Activated T-cell treated with anti-CD3 and anti-CD28 coated beads, Interleukin-2, amount 50 U/mL, for 72 hours (primary cell): Measurements from ENCODE around the gene MPHOSPH6. TPM values are rescaled to one million over a fixed set of nuclear protein-coding genes. Genes with fewer than 3 reads are reported as not detected.

ENCODE experiments used
- ATAC-seq, 2 donors: fragments of 150-1000 bp; cut with Tn5 transposase; replicated peaks in 1 of 2; 2 replicates each; pipeline ENCODE4 v1.10.0; 2021; ENCODE audit warnings: moderate library complexity in 2 of 2, mild to moderate bottlenecking in 1 of 2
- DNase-seq, 2 donors: peaks; one replicate each; pipeline ENCODE4 v3.0.0; 2021 to 2022; ENCODE audit warnings: mixed read lengths in 1 of 2
- H3K27ac Mint-ChIP-seq: one replicate; pipeline ENCODE4 v1.8.0; 2022; ENCODE audit warnings: mild to moderate bottlenecking, moderate library complexity, mixed read lengths
- H3K27me3 Mint-ChIP-seq: one replicate; pipeline ENCODE4 v1.8.0; 2022; ENCODE audit warnings: low read depth, mixed read lengths
- H3K36me3 Mint-ChIP-seq, 2 donors: one replicate each; pipeline ENCODE4 v1.8.0; 2022; ENCODE audit warnings: mixed read lengths in 2 of 2, mild to moderate bottlenecking in 1 of 2; ENCODE audit not compliant: insufficient read depth in 2 of 2
- H3K4me1 Mint-ChIP-seq: one replicate; pipeline ENCODE4 v1.8.0; 2022; ENCODE audit warnings: low read depth, mixed read lengths
- H3K4me3 Mint-ChIP-seq, 2 donors: one replicate each; pipeline ENCODE4 v1.8.0; 2022; ENCODE audit warnings: mild to moderate bottlenecking in 2 of 2, mixed read lengths in 2 of 2, moderate library complexity in 2 of 2
- H3K9me3 Mint-ChIP-seq, 2 donors: one replicate each; pipeline ENCODE4 v1.8.0; 2022; ENCODE audit warnings: mixed read lengths in 2 of 2
- total RNA-seq, 2 donors: library from RNA; stranded (reverse); gene quantifications; one replicate each; pipeline ENCODE4 v1.2.3, GENCODE V29; 2022

The MPHOSPH6 gene
- total RNA-seq, 2 donors from 2014 or later: 27.2 to 31.7 TPM

DNA sequence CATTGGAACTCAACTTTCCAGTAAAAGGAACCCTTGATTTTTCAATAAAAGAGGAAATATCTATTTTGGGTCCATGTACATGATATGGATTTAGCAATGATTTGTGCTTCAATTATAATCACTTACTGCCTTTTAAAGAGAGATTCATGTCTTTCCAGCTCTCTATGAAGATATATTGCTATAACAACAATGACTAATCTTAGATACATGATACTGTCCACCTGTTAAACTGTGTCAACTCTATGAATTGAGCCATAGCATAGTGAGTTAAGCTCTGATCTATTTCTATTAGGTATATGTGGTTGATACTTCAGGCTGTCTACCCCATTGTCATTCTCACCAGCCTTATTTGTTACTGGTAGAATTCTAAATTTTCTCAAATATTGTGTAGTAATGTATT lies 15.0 kb upstream of the MPHOSPH6 start:
- no peak overlapping the region for H3K4me3 Mint-ChIP-seq
- ATAC-seq: no peak
- H3K9me3 Mint-ChIP-seq: no peaks in the 10 kb centered on the region
- H3K36me3 Mint-ChIP-seq: no peaks in the 10 kb centered on the region
- H3K27ac Mint-ChIP-seq: no peak overlapping the region
- no peak for DNase-seq
- peaks cover 17% of the 10 kb centered on the region for H3K4me1 Mint-ChIP-seq
- peaks cover 26% of the 10 kb centered on the region for H3K27me3 Mint-ChIP-seq

DNA sequence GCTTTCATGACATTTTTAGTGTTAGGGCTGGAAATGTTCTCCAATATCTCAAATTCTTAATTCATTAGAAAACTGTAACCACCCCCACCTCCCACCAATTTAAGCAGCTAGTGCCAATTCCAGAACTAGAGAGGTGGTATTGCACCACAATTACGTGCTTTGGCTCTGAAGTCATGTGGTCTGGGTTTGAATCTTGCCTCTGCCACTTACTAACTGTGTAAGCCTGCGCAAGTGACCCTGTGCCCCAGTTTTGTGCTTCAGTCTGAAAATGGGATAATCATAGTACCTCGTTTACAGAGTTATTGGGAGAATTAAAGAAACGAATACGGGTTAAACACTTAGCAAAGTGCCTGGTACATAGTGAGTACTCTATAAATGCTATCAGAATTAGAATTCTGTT lies 14.2 kb upstream of the MPHOSPH6 start:
- ATAC-seq (no peak), DNase-seq (no peak)
- peaks cover 17% of the 10 kb centered on the region for H3K4me1 Mint-ChIP-seq
- H3K9me3 Mint-ChIP-seq: no peaks in the 10 kb centered on the region
- H3K27ac Mint-ChIP-seq: no peak overlapping the region
- H3K27me3 Mint-ChIP-seq: peaks cover 27% of the 10 kb centered on the region
- H3K36me3 Mint-ChIP-seq: no peaks in the 10 kb centered on the region
- no peak overlapping the region for H3K4me3 Mint-ChIP-seq

DNA sequence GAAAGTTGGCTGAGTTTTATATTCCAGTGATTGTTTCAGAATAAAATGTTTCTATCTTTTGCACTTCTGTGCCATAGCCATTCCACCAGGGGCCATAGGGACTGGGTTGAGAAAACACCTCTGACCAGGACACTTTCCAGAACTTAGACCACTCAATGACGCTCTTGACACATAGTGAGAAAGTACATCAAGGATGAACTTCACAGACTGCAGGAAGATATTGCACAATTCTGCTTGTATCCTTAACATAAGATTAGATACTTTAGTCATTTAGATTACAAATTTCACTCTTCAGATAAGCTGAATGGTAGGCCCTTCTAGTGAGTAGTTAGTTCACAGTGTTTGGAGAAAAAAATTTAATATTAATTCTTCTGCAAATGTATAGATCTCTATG lies 13.0 kb upstream of the MPHOSPH6 start:
- H3K9me3 Mint-ChIP-seq: no peaks in the 10 kb centered on the region
- ATAC-seq: no peak
- no peaks in the 10 kb centered on the region for H3K36me3 Mint-ChIP-seq

DNA sequence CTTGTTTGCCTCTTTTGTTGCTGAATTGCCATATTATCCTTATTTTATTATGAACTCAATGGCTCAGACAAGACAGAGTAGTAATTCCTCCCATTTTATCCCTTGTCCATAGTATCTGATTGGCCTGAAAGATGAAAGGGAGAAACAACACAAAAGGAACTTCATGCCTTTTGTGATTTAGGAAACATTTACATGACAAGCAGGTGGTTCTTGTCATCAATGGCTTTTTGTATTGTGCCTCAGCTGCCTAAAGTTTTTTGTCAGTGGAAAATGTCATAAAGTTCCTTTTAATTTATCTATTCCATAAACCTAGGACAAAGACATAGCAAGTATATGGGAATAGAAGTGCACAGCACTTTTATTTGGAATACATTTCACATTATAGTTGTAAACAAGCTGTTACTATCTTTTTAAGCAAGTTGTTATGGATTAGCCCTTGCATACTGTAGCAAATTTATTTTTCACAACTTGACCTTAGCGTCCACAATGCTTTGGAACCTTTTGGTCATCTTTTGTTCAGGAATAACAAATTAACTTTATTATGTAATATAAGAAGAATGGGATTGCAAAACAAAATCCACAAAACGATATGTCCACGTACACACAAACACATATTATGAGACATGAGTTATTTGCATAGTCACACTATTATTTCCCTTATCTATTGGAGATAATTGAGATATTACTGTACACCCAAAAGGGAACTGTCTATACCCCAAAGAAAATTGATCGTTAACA lies 12.4 kb upstream of the MPHOSPH6 start:
- Mint-ChIP-seq H3K4me3 (no peak overlapping the region), H3K27ac (no peak overlapping the region), H3K36me3 (no peaks in the 10 kb centered on the region), H3K4me1 (peaks cover 7% of the 10 kb centered on the region), H3K9me3 (no peaks in the 10 kb centered on the region), H3K27me3 (peaks cover 29% of the 10 kb centered on the region)
- no peak for ATAC-seq
- DNase-seq: no peak

More for the DNA sequence above, 13.0 kb upstream of the MPHOSPH6 start:
- H3K27ac Mint-ChIP-seq: no peak overlapping the region
- H3K4me1 Mint-ChIP-seq: peaks cover 12% of the 10 kb centered on the region
- DNase-seq: no peak
- no peak overlapping the region for H3K4me3 Mint-ChIP-seq
- H3K27me3 Mint-ChIP-seq: peaks cover 25% of the 10 kb centered on the region

DNA sequence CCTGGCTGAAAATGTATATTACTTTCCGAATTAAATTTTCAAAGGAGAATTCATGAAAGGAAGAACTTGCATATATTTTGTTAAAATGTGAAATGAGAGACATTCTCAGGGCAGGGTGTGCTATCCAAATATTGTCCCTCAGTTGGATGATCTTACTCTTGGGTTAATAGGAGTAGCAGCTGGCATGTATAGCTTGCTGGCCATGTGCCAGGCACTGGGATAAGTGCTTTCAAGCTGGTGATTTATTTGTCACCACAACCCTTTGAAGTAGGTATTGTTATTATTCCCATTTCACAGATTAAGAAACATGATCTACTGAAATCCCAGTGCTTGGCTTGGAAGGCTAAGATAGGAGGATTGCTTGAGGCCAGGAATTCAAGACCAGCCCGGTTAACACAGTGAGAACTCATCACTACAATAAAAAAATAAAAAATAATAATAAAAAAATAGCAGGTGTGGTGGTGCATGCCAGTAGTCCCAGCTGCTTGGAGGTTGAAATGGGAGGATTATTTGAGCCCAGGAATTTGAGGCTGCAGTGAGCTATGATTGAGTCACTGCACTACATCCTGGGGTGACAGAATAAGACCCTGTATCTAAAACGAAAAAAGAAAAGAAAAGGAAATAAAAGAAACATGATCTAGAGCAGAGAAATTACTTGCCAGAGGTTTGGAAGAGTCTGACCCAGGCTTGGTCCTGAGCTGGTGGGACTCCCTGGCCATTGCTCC lies 11.6 kb upstream of the MPHOSPH6 start:
- no peaks in the 10 kb centered on the region for H3K9me3 Mint-ChIP-seq
- ATAC-seq (no peak), DNase-seq (no peak)
- H3K27ac Mint-ChIP-seq: peak overlapping the region; percentile 12
- peaks cover 34% of the 10 kb centered on the region for H3K27me3 Mint-ChIP-seq
- H3K36me3 Mint-ChIP-seq: no peaks in the 10 kb centered on the region
- H3K4me1 Mint-ChIP-seq: no peaks in the 10 kb centered on the region
- no peak overlapping the region for H3K4me3 Mint-ChIP-seq

DNA sequence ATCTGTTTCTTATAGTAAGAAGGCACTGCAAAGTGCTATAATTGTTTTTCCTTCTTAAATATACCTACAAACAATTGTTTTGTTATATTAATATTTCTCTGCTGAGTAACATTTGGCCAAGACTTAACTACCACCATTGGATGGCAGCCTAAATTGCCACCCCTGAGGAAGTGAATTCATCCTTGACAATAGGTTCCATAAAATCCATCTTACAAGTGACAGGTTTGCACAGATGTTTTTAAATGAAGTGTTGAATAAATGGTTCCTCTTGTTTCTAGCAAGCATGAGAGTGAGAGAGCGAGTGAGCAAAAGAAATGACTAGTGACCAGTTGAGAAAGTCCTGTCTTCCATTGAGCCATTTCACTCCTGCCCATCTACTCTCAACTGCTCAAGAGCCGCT lies 8.3 kb upstream of the MPHOSPH6 start:
- H3K27me3 Mint-ChIP-seq: peaks cover 43% of the 10 kb centered on the region

DNA sequence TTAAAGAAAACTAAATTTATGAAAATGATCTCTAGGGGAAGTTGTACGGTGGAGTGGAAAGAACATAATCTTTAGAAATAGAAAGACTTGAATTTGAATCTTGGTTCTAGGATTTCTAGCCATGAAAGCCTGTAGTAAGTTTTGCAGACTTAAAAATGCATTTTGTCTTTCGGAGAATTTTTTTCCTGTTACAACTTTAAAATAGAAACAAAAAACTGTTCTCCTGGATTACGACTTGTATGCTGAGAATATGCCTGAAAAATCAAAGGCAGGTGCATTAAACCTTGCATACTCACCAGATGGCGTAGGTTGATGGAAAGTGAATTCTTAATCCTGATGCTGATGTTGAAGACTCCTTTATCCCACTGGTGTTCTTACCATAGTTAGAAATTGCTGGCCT lies 7.5 kb upstream of the MPHOSPH6 start:
- no peaks in the 10 kb centered on the region for H3K4me1 Mint-ChIP-seq
- no peaks in the 10 kb centered on the region for H3K9me3 Mint-ChIP-seq
- no peak overlapping the region for H3K4me3 Mint-ChIP-seq
- ATAC-seq (no peak), DNase-seq (no peak)
- H3K27ac Mint-ChIP-seq: no peak overlapping the region
- H3K36me3 Mint-ChIP-seq: no peaks in the 10 kb centered on the region
- peaks cover 48% of the 10 kb centered on the region for H3K27me3 Mint-ChIP-seq

More for the DNA sequence above, 8.3 kb upstream of the MPHOSPH6 start:
- no peak for ATAC-seq
- Mint-ChIP-seq H3K4me3 (no peak overlapping the region), H3K36me3 (no peaks in the 10 kb centered on the region), H3K9me3 (no peaks in the 10 kb centered on the region), H3K27ac (no peak overlapping the region), H3K4me1 (no peaks in the 10 kb centered on the region)
- no peak for DNase-seq

DNA sequence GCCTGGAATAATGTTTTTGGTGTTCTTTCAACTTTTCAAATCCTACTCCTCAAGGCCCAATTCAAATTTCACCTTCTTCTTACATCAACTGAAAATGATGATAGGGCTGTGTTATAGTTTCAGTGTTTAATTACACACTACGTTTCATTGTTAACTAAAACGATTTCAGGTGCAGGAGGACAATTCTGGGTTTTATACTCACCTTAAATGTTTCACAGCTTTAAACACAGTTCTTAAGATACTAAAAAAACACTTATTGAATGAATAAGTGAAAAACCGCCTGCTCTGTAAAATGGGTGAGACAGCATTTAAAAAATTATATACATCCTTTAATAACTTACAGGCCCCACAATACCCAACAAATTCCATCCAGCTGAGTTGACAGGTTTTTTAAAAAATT lies 6.2 kb upstream of the MPHOSPH6 start:
- H3K4me1 Mint-ChIP-seq: no peaks in the 10 kb centered on the region
- ATAC-seq (no peak), DNase-seq (no peak)
- H3K36me3 Mint-ChIP-seq: no peaks in the 10 kb centered on the region
- H3K27ac Mint-ChIP-seq: no peak overlapping the region
- no peaks in the 10 kb centered on the region for H3K9me3 Mint-ChIP-seq
- no peak overlapping the region for H3K4me3 Mint-ChIP-seq
- H3K27me3 Mint-ChIP-seq: peaks cover 54% of the 10 kb centered on the region

DNA sequence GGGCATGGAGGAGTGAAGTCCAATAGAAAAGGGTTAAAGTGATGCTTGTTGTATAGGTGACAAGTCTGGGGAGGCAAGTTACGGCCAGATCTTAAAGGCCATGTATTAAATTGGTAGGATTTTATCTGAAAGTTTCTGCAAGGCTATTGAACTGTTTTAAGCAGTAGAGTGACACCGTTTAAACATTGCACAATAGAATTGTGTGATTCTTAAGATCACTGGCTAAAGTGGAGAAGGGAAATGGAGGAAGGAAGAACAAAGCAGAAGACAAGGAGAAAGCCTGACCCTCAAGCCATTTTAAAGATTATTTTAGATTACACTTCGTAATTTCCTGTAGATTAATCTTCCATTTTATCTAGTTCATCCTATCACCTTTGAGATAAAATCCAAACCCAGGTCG lies 5.6 kb upstream of the MPHOSPH6 start:
- H3K4me1 Mint-ChIP-seq: no peaks in the 10 kb centered on the region
- DNase-seq (no peak), ATAC-seq (no peak)
- no peaks in the 10 kb centered on the region for H3K9me3 Mint-ChIP-seq
- H3K27me3 Mint-ChIP-seq: peaks cover 54% of the 10 kb centered on the region
- H3K36me3 Mint-ChIP-seq: no peaks in the 10 kb centered on the region
- H3K27ac Mint-ChIP-seq: no peak overlapping the region
- no peak overlapping the region for H3K4me3 Mint-ChIP-seq

DNA sequence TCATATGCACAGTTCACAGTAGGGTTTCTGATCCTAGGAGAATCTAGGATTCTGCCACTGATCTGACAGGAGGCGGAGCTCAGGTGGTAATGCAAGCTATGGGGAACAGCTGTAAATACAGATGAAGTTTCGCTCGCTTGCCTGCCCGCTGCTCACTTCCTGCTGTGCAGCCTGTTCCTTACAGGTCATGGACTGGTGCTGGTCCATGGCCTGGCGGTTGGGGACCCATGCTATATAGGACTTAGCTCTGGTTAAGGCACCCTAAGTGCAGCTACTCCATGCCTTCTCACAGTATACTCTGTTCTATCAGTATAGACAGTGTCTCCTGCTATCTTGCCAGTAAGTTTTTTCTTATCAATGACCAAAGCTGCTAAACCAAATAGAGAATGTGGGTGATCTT lies 2.4 kb downstream of the MPHOSPH6 start:
- DNase-seq: no peak
- H3K9me3 Mint-ChIP-seq: peaks cover 4% of the 10 kb centered on the region in 2 donors
- H3K4me1 Mint-ChIP-seq: peaks cover 35% of the 10 kb centered on the region
- peak overlapping the region in 1 of 2 donors; percentile 50 for H3K4me3 Mint-ChIP-seq
- no peak for ATAC-seq
- H3K27me3 Mint-ChIP-seq: peaks cover 13% of the 10 kb centered on the region
- H3K27ac Mint-ChIP-seq: no peak overlapping the region
- peaks cover 29 to 33% of the 10 kb centered on the region in 2 donors for H3K36me3 Mint-ChIP-seq

DNA sequence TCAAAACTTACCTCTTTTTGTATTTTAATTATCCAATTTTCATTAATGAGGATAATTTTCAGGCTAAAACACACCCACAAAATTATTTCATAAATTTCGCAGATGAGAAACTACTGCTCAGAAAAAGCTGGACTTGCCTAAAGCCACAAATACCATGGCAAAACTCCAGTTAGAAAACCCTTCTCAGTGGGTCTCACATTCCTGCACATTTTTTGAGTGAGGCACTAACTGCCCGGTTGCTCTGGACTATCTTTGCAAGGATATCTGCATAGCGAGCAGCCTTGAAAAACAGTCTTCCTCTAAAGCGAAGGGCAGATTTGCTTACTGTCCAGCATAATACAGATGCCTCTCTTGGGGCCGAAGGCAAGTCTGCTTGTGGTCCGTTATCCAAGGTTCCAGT lies 9.8 kb downstream of the MPHOSPH6 start:
- Mint-ChIP-seq H3K4me1 (peaks cover 32% of the 10 kb centered on the region), H3K27ac (no peak overlapping the region), H3K4me3 (no peak overlapping the region)

DNA sequence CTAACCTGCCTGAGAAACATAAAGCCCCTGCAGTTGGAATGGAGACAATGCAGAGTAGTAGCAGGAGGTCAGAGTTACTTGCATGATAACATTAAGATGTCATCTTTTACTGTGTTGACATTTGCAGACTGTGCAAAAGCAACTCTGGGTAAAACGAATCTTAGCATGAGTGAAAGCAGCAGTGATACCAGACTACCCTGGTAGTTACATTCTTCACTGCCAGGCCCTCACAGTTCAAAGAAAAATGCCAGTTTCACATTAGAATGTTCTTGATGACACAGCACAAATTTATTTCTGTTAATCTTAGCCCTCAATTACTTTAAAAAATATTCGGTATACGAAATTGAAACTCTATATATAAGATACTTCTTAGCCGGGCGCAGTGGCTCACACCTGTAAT lies 12.2 kb downstream of the MPHOSPH6 start:
- peaks cover 14 to 22% of the 10 kb centered on the region in 2 donors for H3K36me3 Mint-ChIP-seq

More for the DNA sequence above, 9.8 kb downstream of the MPHOSPH6 start:
- Mint-ChIP-seq H3K36me3 (peaks cover 19% of the 10 kb centered on the region in 2 donors), H3K9me3 (no peaks in the 10 kb centered on the region), H3K27me3 (no peaks in the 10 kb centered on the region)
- no peak for ATAC-seq
- DNase-seq: no peak

DNA sequence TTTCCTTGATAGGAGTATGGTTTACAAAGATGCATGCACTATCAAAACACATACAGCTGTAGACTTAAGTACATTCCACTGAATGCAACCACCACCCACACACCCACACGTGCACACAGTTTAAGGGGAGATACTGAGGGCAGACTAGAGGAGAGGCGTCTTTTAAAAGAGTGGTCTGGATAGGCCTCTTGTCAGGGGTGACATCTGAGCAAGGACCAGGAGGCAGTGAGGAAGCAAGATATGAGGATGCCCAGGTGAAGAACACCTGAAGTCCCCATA lies 12.6 kb downstream of the MPHOSPH6 start:
- no peaks in the 10 kb centered on the region for H3K27me3 Mint-ChIP-seq
- no peak for ATAC-seq
- H3K4me3 Mint-ChIP-seq: no peak overlapping the region
- no peak overlapping the region for H3K27ac Mint-ChIP-seq
- H3K4me1 Mint-ChIP-seq: peaks cover 18% of the 10 kb centered on the region
- no peaks in the 10 kb centered on the region for H3K9me3 Mint-ChIP-seq
- H3K36me3 Mint-ChIP-seq: peaks cover 13 to 22% of the 10 kb centered on the region in 2 donors
- no peak for DNase-seq

More for the DNA sequence above, 12.2 kb downstream of the MPHOSPH6 start:
- peaks cover 18% of the 10 kb centered on the region for H3K4me1 Mint-ChIP-seq
- H3K27me3 Mint-ChIP-seq: no peaks in the 10 kb centered on the region
- H3K27ac Mint-ChIP-seq: no peak overlapping the region
- H3K9me3 Mint-ChIP-seq: no peaks in the 10 kb centered on the region
- ATAC-seq (no peak), DNase-seq (no peak)
- H3K4me3 Mint-ChIP-seq: no peak overlapping the region
